Activated CD8-positive, alpha-beta T cell treated with anti-CD3 and anti-CD28 coated beads, Interleukin-2, amount 10 ng/mL, durations not matched to agents 7 days and 5 days (primary cell): ENCODE measurements around the gene QTRT2. TPM values are rescaled to one million over a fixed set of nuclear protein-coding genes. Genes with fewer than 3 reads are reported as not detected.

Source experiments
- ATAC-seq: fragments of 150-1000 bp; cut with Tn5 transposase; one replicate; pipeline ENCODE4 v1.10.0; 2021; ENCODE audit warnings: moderate library complexity
- CTCF ChIA-PET: fragments of 350-600 bp; sonication (Branson Sonifier 250); formaldehyde crosslinking; loops from one replicate; lab custom pipeline; 2021; ENCODE audit warnings: antibody characterized with exemption; lab: Charles Lee
- POLR2A ChIA-PET: fragments of 350-600 bp; sonication (Branson Sonifier 250); formaldehyde crosslinking; loops from one replicate; lab custom pipeline; 2021; ENCODE audit warnings: antibody characterized with exemption; lab: Charles Lee
- DNase-seq: peaks from one replicate; pipeline ENCODE4 v3.0.0-alpha.2; 2020
- H3K27ac Mint-ChIP-seq: one replicate; pipeline ENCODE4 v1.8.0; 2021; ENCODE audit warnings: mild to moderate bottlenecking, mixed read lengths
- H3K27me3 Mint-ChIP-seq: one replicate; pipeline ENCODE4 v1.8.0; 2021; ENCODE audit warnings: low read depth, mixed read lengths
- H3K36me3 Mint-ChIP-seq: one replicate; pipeline ENCODE4 v1.8.0; 2021; ENCODE audit warnings: low read depth, mixed read lengths
- H3K4me1 Mint-ChIP-seq: one replicate; pipeline ENCODE4 v1.8.0; 2021; ENCODE audit warnings: low read depth, mixed read lengths
- H3K4me3 Mint-ChIP-seq: one replicate; pipeline ENCODE4 v1.8.0; 2021; ENCODE audit warnings: mild to moderate bottlenecking, mixed read lengths
- H3K9me3 Mint-ChIP-seq: one replicate; pipeline ENCODE4 v1.8.0; 2022; ENCODE audit warnings: mixed read lengths; ENCODE audit not compliant: insufficient read depth
- total RNA-seq, 2 experiments: library from RNA; stranded (reverse); gene quantifications; one replicate each; pipeline ENCODE4 v1.2.3, GENCODE V29; 2021

Gene QTRT2
- total RNA-seq, 2 experiments from 2014 or later: 32.1 to 35.0 TPM

- no peak for ATAC-seq
- DNase-seq: no peak
- ChIA-PET POLR2A (no interaction called here), CTCF (no interaction called here)
- H3K36me3 Mint-ChIP-seq: no peaks in the 10 kb centered on the region
- no peak overlapping the region for H3K27ac Mint-ChIP-seq
- peaks cover 14% of the 10 kb centered on the region for H3K27me3 Mint-ChIP-seq
- no peak overlapping the region for H3K4me3 Mint-ChIP-seq
- H3K9me3 Mint-ChIP-seq: no peaks in the 10 kb centered on the region
- no peaks in the 10 kb centered on the region for H3K4me1 Mint-ChIP-seq
Observed at GRCh38 chr3:114104414-114104813, 47.9 kb downstream of the QTRT2 start.

GRCh38 chr3:114108137-114108536 is 51.6 kb downstream of the QTRT2 start:
- DNase-seq (no peak), ATAC-seq (no peak)
- Mint-ChIP-seq H3K27me3 (peaks cover 8% of the 10 kb centered on the region), H3K4me3 (no peak overlapping the region), H3K27ac (no peak overlapping the region), H3K4me1 (no peaks in the 10 kb centered on the region), H3K9me3 (no peaks in the 10 kb centered on the region), H3K36me3 (no peaks in the 10 kb centered on the region)
- ChIA-PET CTCF (no interaction called here), POLR2A (no interaction called here)

- no peaks in the 10 kb centered on the region for H3K36me3 Mint-ChIP-seq
- H3K27ac Mint-ChIP-seq: no peak overlapping the region
- ATAC-seq (no peak), DNase-seq (no peak)
- H3K4me3 Mint-ChIP-seq: no peak overlapping the region
- ChIA-PET CTCF (no interaction called here), POLR2A (no interaction called here)
- peaks cover 8% of the 10 kb centered on the region for H3K27me3 Mint-ChIP-seq
- H3K4me1 Mint-ChIP-seq: no peaks in the 10 kb centered on the region
- H3K9me3 Mint-ChIP-seq: no peaks in the 10 kb centered on the region
Observed at GRCh38 chr3:114110439-114110838, 53.9 kb downstream of the QTRT2 start.

- Mint-ChIP-seq H3K9me3 (no peaks in the 10 kb centered on the region), H3K4me3 (no peak overlapping the region), H3K36me3 (no peaks in the 10 kb centered on the region), H3K27ac (no peak overlapping the region), H3K27me3 (peaks cover 8% of the 10 kb centered on the region), H3K4me1 (no peaks in the 10 kb centered on the region)
- ChIA-PET CTCF (no interaction called here), POLR2A (no interaction called here)
- DNase-seq (no peak), ATAC-seq (no peak)
Observed at GRCh38 chr3:114111060-114111770, 54.7 kb downstream of the QTRT2 start.

- Mint-ChIP-seq H3K4me3 (no peak overlapping the region), H3K4me1 (no peaks in the 10 kb centered on the region), H3K27ac (no peak overlapping the region), H3K9me3 (no peaks in the 10 kb centered on the region), H3K27me3 (peaks cover 6% of the 10 kb centered on the region), H3K36me3 (no peaks in the 10 kb centered on the region)
- no peak for DNase-seq
- ATAC-seq: no peak
- ChIA-PET CTCF (no interaction called here), POLR2A (no interaction called here)
Observed at GRCh38 chr3:114112696-114113095, 56.2 kb downstream of the QTRT2 start.

GRCh38 chr3:114114719-114115118 is 58.2 kb downstream of the QTRT2 start:
- Mint-ChIP-seq H3K36me3 (no peaks in the 10 kb centered on the region), H3K27me3 (peaks cover 4% of the 10 kb centered on the region), H3K9me3 (no peaks in the 10 kb centered on the region), H3K4me1 (no peaks in the 10 kb centered on the region), H3K27ac (no peak overlapping the region), H3K4me3 (no peak overlapping the region)
- no peak for DNase-seq
- ATAC-seq: no peak
- CTCF ChIA-PET: no interaction called here
- POLR2A ChIA-PET: no interaction called here

GRCh38 chr3:114115143-114115542 is 58.6 kb downstream of the QTRT2 start:
- DNase-seq: no peak
- ChIA-PET CTCF (no interaction called here), POLR2A (no interaction called here)
- H3K4me1 Mint-ChIP-seq: no peaks in the 10 kb centered on the region
- ATAC-seq: no peak
- H3K9me3 Mint-ChIP-seq: no peaks in the 10 kb centered on the region
- H3K36me3 Mint-ChIP-seq: no peaks in the 10 kb centered on the region
- H3K4me3 Mint-ChIP-seq: no peak overlapping the region
- H3K27me3 Mint-ChIP-seq: peaks cover 4% of the 10 kb centered on the region
- no peak overlapping the region for H3K27ac Mint-ChIP-seq

- no peak overlapping the region for H3K27ac Mint-ChIP-seq
- H3K4me1 Mint-ChIP-seq: no peaks in the 10 kb centered on the region
- DNase-seq (no peak), ATAC-seq (no peak)
- H3K36me3 Mint-ChIP-seq: no peaks in the 10 kb centered on the region
- no peaks in the 10 kb centered on the region for H3K9me3 Mint-ChIP-seq
- ChIA-PET CTCF (no interaction called here), POLR2A (no interaction called here)
- peaks cover 3% of the 10 kb centered on the region for H3K27me3 Mint-ChIP-seq
- no peak overlapping the region for H3K4me3 Mint-ChIP-seq
Observed at GRCh38 chr3:114119776-114120175, 63.2 kb downstream of the QTRT2 start.

GRCh38 chr3:114120211-114120610 is 63.7 kb downstream of the QTRT2 start:
- peaks cover 3% of the 10 kb centered on the region for H3K27me3 Mint-ChIP-seq
- H3K9me3 Mint-ChIP-seq: no peaks in the 10 kb centered on the region
- H3K4me3 Mint-ChIP-seq: no peak overlapping the region
- POLR2A ChIA-PET: no interaction called here
- H3K4me1 Mint-ChIP-seq: no peaks in the 10 kb centered on the region
- no peak overlapping the region for H3K27ac Mint-ChIP-seq
- CTCF ChIA-PET: no interaction called here
- DNase-seq (no peak), ATAC-seq (no peak)
- H3K36me3 Mint-ChIP-seq: no peaks in the 10 kb centered on the region

GRCh38 chr3:114122027-114122709 is 65.6 kb downstream of the QTRT2 start:
- H3K4me1 Mint-ChIP-seq: no peaks in the 10 kb centered on the region
- H3K4me3 Mint-ChIP-seq: no peak overlapping the region
- peaks cover 3% of the 10 kb centered on the region for H3K27me3 Mint-ChIP-seq
- ChIA-PET CTCF (no interaction called here), POLR2A (no interaction called here)
- DNase-seq: no peak
- no peaks in the 10 kb centered on the region for H3K36me3 Mint-ChIP-seq
- H3K27ac Mint-ChIP-seq: no peak overlapping the region
- no peak for ATAC-seq
- no peaks in the 10 kb centered on the region for H3K9me3 Mint-ChIP-seq

- no peaks in the 10 kb centered on the region for H3K36me3 Mint-ChIP-seq
- no peaks in the 10 kb centered on the region for H3K9me3 Mint-ChIP-seq
- ChIA-PET POLR2A (no interaction called here), CTCF (no interaction called here)
- no peaks in the 10 kb centered on the region for H3K27me3 Mint-ChIP-seq
- H3K27ac Mint-ChIP-seq: no peak overlapping the region
- H3K4me3 Mint-ChIP-seq: no peak overlapping the region
- no peak for ATAC-seq
- no peaks in the 10 kb centered on the region for H3K4me1 Mint-ChIP-seq
- no peak for DNase-seq
Observed at GRCh38 chr3:114126461-114126860, 69.9 kb downstream of the QTRT2 start.

- Mint-ChIP-seq H3K27me3 (peaks cover 3% of the 10 kb centered on the region), H3K4me3 (no peak overlapping the region), H3K27ac (no peak overlapping the region), H3K9me3 (no peaks in the 10 kb centered on the region), H3K36me3 (no peaks in the 10 kb centered on the region), H3K4me1 (no peaks in the 10 kb centered on the region)
- POLR2A ChIA-PET: no interaction called here
- DNase-seq: no peak
- ATAC-seq: no peak
- CTCF ChIA-PET: interaction anchor here (1.1 kb wide), 1 partner anchor 283 kb away, joined by 3 read pairs; no protein-coding TSS in a partner anchor
Observed at GRCh38 chr3:114127517-114127916, 71.0 kb downstream of the QTRT2 start.
